ENCODE measurements around the gene CENPB. TPM values are rescaled to one million over a fixed set of nuclear protein-coding genes. Genes with fewer than 3 reads are reported as not detected.

CENPB gene
- total RNA-seq, 1 experiment from 2014 or later: 108 TPM

GRCh38 chr20:3786126-3786484 is 435 bp downstream of the CENPB start:
- TF ChIP-seq EZH2 (IDR thresholded peaks at IDR 0.05; ENCODE audit: borderline replicate concordance, low read depth, low read length, poor library complexity, severe bottlenecking): no peak
- no peak for TF ChIP-seq CTCF (conservative IDR thresholded peaks at IDR 0.05; ENCODE audit: low read depth, low read length)
- peak; percentile 70 for DNase-seq (ENCODE audit: low spot score)
- no peaks in the 10 kb centered on the region for H3K9me3 ChIP-seq (ENCODE audit: low read depth, low read length, poor library complexity, severe bottlenecking)
- no peaks in the 10 kb centered on the region for H3K27me3 ChIP-seq (replicated peaks; ENCODE audit: insufficient read depth, low read depth, low read length, poor library complexity)
- peak overlapping the region; percentile 87 for H3K27ac ChIP-seq (ENCODE audit: low read depth, low read length, poor library complexity, severe bottlenecking)
- BruUV-seq (replicated peaks): TSS peak; percentile 24
- H3K36me3 ChIP-seq (ENCODE audit: insufficient read depth, low read length, poor library complexity, severe bottlenecking): no peaks in the 10 kb centered on the region
- POLR2A ChIA-PET (ENCODE audit: low non-redundant PET): interaction anchor here (1.0 kb wide), 1 partner anchor 10 kb away, joined by 4 read pairs; the partner anchor contains the start of gene CDC25B
- intact Hi-C loops (cut with micrococcal nuclease; ENCODE audit: unreplicated experiment): loop anchor here (1.0 to 5.0 kb wide), 2 partner anchors 71 to 299 kb away; no protein-coding TSS in a partner anchor
- CTCF ChIA-PET: interaction anchor here (1.0 to 2.9 kb wide), 5 partner anchors 9 to 299 kb away, joined by 3 to 21 read pairs (median 6); no protein-coding TSS in a partner anchor
- H3K4me3 ChIP-seq (ENCODE audit: low read depth, low read length, poor library complexity, severe bottlenecking): peak overlapping the region; percentile 84
- peaks cover 21% of the 10 kb centered on the region for H3K4me1 ChIP-seq (ENCODE audit: insufficient read depth, low read length, poor library complexity, severe bottlenecking)

GRCh38 chr20:3785240-3786125 is 1.1 kb downstream of the CENPB start:
- ChIA-PET POLR2A (ENCODE audit: low non-redundant PET) (no interaction called here), CTCF (interaction anchor here (0.6 to 2.9 kb wide), 5 partner anchors 28 to 300 kb away, joined by 3 to 21 read pairs (median 4); no protein-coding TSS in a partner anchor)
- DNase-seq (ENCODE audit: low spot score): no peak
- no TSS peak for BruUV-seq (replicated peaks)
- peak overlapping the region; percentile 84 for H3K4me3 ChIP-seq (ENCODE audit: low read depth, low read length, poor library complexity, severe bottlenecking)
- H3K9me3 ChIP-seq (ENCODE audit: low read depth, low read length, poor library complexity, severe bottlenecking): no peaks in the 10 kb centered on the region
- H3K27me3 ChIP-seq (replicated peaks; ENCODE audit: insufficient read depth, low read depth, low read length, poor library complexity): no peaks in the 10 kb centered on the region
- intact Hi-C loops (cut with micrococcal nuclease; ENCODE audit: unreplicated experiment): loop anchor here (1.0 to 5.0 kb wide), 2 partner anchors 72 to 300 kb away; no protein-coding TSS in a partner anchor
- no peaks in the 10 kb centered on the region for H3K36me3 ChIP-seq (ENCODE audit: insufficient read depth, low read length, poor library complexity, severe bottlenecking)
- TF ChIP-seq EZH2 (IDR thresholded peaks at IDR 0.05; ENCODE audit: borderline replicate concordance, low read depth, low read length, poor library complexity, severe bottlenecking): no peak
- no peak for TF ChIP-seq CTCF (conservative IDR thresholded peaks at IDR 0.05; ENCODE audit: low read depth, low read length)
- H3K27ac ChIP-seq (ENCODE audit: low read depth, low read length, poor library complexity, severe bottlenecking): peak overlapping the region; percentile 87
- peaks cover 27% of the 10 kb centered on the region for H3K4me1 ChIP-seq (ENCODE audit: insufficient read depth, low read length, poor library complexity, severe bottlenecking)

GRCh38 chr20:3784863-3785239 is 1.7 kb downstream of the CENPB start:
- TF ChIP-seq CTCF (conservative IDR thresholded peaks at IDR 0.05; ENCODE audit: low read depth, low read length) (no peak), EZH2 (IDR thresholded peaks at IDR 0.05; ENCODE audit: borderline replicate concordance, low read depth, low read length, poor library complexity, severe bottlenecking) (no peak)
- ChIA-PET CTCF (no interaction called here), POLR2A (ENCODE audit: low non-redundant PET) (no interaction called here)
- intact Hi-C loops (cut with micrococcal nuclease; ENCODE audit: unreplicated experiment): loop anchor here (5.0 kb wide), 1 partner anchor 72 kb away; no protein-coding TSS in a partner anchor
- H3K27me3 ChIP-seq (replicated peaks; ENCODE audit: insufficient read depth, low read depth, low read length, poor library complexity): no peaks in the 10 kb centered on the region
- H3K9me3 ChIP-seq (ENCODE audit: low read depth, low read length, poor library complexity, severe bottlenecking): no peaks in the 10 kb centered on the region
- no TSS peak for BruUV-seq (replicated peaks)
- H3K4me3 ChIP-seq (ENCODE audit: low read depth, low read length, poor library complexity, severe bottlenecking): peak overlapping the region; percentile 84
- no peak for DNase-seq (ENCODE audit: low spot score)
- peaks cover 27% of the 10 kb centered on the region for H3K4me1 ChIP-seq (ENCODE audit: insufficient read depth, low read length, poor library complexity, severe bottlenecking)
- H3K27ac ChIP-seq (ENCODE audit: low read depth, low read length, poor library complexity, severe bottlenecking): peak overlapping the region; percentile 87
- no peaks in the 10 kb centered on the region for H3K36me3 ChIP-seq (ENCODE audit: insufficient read depth, low read length, poor library complexity, severe bottlenecking)
